Breast epithelium (tissue), 3 donors: Measurements from ENCODE around the gene VIT.
"Not testable (repeated sequence)": the region's sequence is repeated elsewhere in the genome, so short reads cannot be mapped to it uniquely, and the experiment has no call there.

ENCODE experiments used
- CTCF ChIP-seq, 3 donors: fragments of 450-650 bp; IDR thresholded peaks; one replicate each; pipeline ENCODE4 v1.5.1; 2016 to 2017; ENCODE audit warnings: antibody characterized with exemption in 3 of 3, mild to moderate bottlenecking in 3 of 3, moderate library complexity in 3 of 3
- POLR2A ChIP-seq: fragments of 450-650 bp; IDR thresholded peaks from one replicate; pipeline ENCODE4 v1.6.1; 2016; ENCODE audit warnings: antibody characterized with exemption, mild to moderate bottlenecking, moderate library complexity
- POLR2AphosphoS5 ChIP-seq, 3 donors: sonication (generic); formaldehyde crosslinking; IDR thresholded peaks; one replicate each; pipeline ENCODE4 v1.6.1; 2017; ENCODE audit warnings: antibody characterized with exemption in 3 of 3

GRCh38 chr2:36688291-36688690 lies 8.2 kb upstream of the VIT start:
- TF ChIP-seq CTCF (IDR thresholded peaks at IDR 0.05); POLR2A; POLR2AphosphoS5 (IDR thresholded peaks at IDR 0.05): not testable (repeated sequence)
